GM08714 (cell line): ENCODE results near the gene SLCO1B1.
"Not testable (repeated sequence)": the region's sequence is repeated elsewhere in the genome, so short reads cannot be mapped to it uniquely, and the experiment has no call there.

Experiments used
- H3K4me3 ChIP-seq: fragments of 200-500 bp; sonication (Bioruptor generic); 2 replicates; pipeline ENCODE4 v1.5.1; 2014; ENCODE audit warnings: mild to moderate bottlenecking, low read length, inconsistent platforms
- ZNF274 ChIP-seq: IDR thresholded peaks from 2 replicates; pipeline ENCODE4 v1.6.1; 2012; ENCODE audit warnings: mild to moderate bottlenecking, low read depth, low read length

SLCO1B1 gene, protein sequence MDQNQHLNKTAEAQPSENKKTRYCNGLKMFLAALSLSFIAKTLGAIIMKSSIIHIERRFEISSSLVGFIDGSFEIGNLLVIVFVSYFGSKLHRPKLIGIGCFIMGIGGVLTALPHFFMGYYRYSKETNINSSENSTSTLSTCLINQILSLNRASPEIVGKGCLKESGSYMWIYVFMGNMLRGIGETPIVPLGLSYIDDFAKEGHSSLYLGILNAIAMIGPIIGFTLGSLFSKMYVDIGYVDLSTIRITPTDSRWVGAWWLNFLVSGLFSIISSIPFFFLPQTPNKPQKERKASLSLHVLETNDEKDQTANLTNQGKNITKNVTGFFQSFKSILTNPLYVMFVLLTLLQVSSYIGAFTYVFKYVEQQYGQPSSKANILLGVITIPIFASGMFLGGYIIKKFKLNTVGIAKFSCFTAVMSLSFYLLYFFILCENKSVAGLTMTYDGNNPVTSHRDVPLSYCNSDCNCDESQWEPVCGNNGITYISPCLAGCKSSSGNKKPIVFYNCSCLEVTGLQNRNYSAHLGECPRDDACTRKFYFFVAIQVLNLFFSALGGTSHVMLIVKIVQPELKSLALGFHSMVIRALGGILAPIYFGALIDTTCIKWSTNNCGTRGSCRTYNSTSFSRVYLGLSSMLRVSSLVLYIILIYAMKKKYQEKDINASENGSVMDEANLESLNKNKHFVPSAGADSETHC

DNA sequence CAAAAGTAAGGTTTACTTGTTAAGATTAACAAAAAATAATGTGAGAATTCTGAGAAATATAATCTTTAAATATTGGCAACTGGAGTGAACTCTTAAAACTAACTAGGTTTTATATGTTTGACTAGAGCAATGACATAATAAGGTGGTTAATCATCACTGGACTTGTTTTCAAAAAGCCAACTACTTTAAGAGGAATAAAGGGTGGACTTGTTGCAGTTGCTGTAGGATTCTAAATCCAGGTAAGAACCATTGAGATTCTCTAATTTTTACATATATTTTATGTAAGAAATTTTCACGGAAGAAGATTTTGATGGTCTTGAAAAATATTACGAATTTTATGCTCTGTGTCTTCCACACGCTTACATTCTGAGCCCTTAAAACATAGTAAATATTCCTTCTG lies at the start of gene SLCO1B1:
TSS of gene SLCO1B1 (plus strand) at position 197 of the 400 bp plus-strand sequence. CDS start 10,381 bp downstream, outside the sequence.
- H3K4me3 ChIP-seq: no peak within 1 kb of the TSS
- TF ChIP-seq ZNF274: no peak

DNA sequence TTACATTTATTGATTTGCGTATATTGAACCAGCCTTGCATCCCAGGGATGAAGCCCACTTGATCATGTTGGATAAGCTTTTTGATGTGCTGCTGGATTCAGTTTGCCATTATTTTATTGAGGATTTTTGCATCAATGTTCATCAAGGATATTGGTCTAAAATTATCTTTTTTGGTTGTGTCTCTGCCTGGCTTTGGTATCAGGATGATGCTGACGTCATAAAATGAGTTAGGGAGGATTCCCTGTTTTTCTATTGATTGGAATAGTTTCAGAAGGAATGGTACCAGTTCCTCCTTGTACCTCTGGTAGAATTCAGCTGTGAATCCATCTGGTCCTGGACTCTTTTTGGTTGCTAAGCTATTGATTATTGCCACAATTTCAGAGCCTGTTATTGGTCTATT lies 46.2 kb upstream of the SLCO1B1 start:
- H3K4me3 ChIP-seq: not testable (repeated sequence)

DNA sequence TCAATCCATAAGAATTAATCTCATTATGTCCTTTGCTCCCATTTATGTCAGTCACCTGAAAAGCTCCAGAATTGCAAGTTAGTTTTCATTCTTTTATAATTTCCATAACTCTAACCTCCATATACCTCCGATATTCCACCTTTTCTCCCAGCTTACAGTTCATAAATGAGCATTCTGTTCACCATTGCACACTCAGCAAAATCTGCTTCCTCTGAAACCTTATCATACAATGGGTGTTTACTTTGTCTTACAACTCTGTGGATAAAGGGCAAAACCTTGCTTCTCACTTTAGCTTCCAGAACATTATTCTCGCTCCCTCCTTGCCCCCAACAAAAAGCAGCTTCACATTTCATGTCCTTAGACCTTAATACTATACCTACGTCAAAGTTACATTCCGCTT lies 19.3 kb upstream of the SLCO1B1 start:
- H3K4me3 ChIP-seq: no peak overlapping the region
- TF ChIP-seq ZNF274: no peak

DNA sequence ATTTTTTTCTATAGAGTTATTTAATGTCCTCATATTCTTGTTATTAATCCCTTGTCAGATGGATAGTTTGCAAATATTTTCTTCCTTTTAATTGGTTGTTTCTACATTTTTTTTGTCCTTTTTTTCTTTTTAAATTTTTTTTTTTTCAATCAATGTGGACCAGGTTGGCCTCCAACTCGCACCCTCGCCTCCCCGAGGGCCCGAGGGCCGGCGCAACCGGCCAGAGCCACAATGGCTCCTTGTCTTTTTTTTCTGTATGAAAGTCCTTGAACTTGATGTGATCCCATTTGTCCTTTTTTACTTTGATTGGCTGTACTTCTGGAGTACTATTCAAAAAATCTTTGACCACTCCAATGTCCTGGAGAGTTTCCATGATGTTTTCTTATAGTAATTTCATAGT lies 17.7 kb upstream of the SLCO1B1 start:
- TF ChIP-seq ZNF274: no peak
- no peak overlapping the region for H3K4me3 ChIP-seq

DNA sequence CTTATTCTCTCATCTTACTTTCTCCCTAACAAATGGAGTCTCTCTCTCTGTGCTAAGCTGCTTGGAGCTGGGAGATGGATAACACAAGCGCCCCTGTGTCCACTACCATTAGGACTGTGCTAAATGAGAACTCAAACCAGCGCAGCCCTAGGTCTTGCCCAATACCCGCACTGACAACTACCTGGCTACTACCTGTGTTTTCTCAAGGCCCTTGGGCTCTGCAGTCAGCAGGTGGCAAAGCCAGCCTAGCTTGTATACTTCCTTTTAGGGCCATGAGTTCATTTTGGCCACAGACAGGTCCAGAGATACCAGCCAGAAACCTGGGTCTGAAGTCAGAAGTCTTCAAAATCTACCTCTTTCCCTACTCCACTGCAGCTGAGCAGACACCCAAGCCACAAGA lies 13.0 kb upstream of the SLCO1B1 start:
- no peak overlapping the region for H3K4me3 ChIP-seq
- no peak for TF ChIP-seq ZNF274

DNA sequence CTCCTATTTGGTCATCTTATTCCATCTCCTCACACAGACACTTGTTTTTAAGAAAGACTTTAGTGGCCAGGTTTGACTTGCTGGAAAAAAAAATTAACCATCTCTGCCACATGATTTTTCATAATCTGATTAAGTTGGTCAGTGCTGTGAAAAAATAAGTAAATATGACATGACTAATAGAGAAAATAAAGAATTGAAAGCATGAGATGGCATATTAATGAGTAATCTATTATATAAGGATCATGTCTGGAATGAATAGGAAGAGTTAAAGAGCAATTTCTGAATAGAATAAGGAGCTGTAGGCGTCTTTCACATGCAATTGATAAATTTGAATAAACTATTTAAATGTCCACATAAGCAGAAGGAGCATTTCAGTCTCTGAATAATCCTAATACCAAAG lies 12.2 kb upstream of the SLCO1B1 start:
- no peak overlapping the region for H3K4me3 ChIP-seq
- TF ChIP-seq ZNF274: no peak

DNA sequence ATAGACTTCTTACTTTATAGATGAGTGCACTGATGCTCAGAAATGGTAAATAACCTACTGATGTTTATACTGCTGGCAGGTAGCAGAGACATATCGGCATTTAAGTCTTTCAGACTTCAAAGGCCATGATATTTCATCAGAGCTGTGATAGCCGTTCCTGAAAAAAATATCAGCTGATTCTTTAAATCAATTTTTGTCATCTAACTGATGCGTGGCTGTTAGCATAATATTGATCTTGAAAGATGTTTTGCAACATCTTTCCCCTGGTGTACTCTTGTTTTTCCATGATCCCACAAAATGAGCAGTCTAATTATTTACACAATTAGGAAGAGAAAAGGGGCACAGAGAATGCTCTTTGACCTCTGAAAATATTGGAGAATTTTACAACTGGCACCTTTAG lies 1.6 kb upstream of the SLCO1B1 start:
- no peak overlapping the region for H3K4me3 ChIP-seq
- TF ChIP-seq ZNF274: no peak

DNA sequence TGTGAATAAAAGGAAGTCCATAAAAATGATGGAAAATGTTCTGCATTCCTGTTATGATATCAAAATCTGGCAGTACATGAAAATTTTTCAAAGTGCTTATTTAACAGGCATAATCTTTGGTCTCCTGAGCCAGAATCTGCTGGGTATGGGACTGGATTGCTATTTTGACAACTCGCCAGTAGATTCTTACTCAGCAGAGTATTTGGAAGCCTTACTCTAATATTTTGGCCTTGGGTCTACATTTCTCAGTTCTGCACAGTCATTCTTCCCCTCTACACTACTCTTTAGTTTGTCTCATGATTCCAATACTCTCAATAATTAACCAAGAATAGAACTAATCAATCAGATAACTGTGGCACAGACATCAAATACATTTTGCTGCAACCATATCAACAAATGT lies 1.1 kb upstream of the SLCO1B1 start:
- H3K4me3 ChIP-seq: no peak overlapping the region
- TF ChIP-seq ZNF274: no peak

DNA sequence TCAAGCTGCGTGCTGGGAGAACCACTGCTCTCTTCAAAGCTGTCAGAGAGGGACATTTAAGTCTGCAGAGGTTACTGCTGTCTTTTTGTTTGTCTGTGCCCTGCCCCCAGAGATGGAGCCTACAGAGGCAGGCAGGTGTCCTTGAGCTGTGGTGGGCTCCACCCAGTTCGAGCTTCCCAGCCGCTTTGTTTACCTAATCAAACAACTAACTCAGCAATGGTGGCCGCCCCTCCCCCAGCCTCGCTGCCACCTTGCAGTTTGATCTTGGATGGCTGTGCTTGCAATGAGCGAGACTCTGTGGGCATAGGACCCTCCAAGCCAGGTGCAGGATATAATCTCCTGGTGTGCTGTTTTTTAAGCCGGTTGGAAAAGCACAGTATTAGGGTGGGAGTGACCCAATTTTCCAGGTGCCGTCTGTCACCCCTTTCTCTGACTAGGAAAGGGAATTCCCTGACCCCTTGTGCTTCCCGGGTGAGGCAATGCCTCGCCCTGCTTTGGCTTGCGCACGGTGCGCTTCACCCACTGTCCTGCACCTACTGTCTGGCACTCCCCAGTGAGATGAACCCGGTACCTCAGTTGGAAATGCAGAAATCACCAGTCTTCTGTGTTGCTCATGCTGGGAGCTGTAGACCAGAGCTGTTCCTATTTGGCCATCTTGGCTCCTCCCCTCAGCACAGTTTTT lies 6.5 kb downstream of the SLCO1B1 start:
- not testable (repeated sequence) for H3K4me3 ChIP-seq

DNA sequence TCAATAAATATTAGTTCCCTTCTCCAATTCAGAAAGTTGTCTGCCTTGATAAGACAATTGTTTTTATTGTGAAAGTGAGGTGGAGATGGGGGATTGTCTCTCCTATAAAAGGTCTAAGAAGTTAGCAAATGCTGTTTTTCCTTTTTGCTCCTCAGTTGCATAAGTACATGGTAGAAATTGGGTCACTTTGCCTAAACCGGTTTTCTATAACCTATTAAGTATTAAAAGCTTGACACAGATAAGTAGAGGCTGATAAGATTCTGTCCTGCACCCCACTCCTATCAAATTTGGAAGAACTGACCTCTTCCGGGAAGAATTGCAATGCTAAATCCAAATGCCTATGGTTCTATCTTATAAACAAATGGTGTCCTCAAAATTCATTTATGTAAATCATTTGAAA lies 7.0 kb downstream of the SLCO1B1 start:
- no peak overlapping the region for H3K4me3 ChIP-seq
- TF ChIP-seq ZNF274: no peak

DNA sequence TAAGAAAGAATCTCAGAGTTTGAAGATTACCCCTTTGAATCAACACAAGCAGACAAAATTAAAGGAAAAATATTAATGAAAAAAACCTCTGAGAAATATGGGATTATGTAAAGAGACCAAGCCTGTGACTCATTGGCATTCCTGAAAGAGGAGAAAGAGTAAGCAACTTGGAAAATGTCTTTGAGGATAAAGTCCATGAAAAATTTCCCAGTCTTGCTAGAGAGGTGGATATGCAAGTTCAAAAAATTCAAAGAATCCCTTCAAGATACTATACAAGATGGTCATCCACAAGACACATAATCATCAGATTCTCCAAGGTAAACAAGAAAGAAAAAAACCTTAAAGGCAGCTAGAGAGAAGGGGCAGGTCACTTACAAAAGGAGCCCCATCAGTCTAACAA lies 13.3 kb downstream of the SLCO1B1 start:
- TF ChIP-seq ZNF274: no peak
- H3K4me3 ChIP-seq: no peak overlapping the region

DNA sequence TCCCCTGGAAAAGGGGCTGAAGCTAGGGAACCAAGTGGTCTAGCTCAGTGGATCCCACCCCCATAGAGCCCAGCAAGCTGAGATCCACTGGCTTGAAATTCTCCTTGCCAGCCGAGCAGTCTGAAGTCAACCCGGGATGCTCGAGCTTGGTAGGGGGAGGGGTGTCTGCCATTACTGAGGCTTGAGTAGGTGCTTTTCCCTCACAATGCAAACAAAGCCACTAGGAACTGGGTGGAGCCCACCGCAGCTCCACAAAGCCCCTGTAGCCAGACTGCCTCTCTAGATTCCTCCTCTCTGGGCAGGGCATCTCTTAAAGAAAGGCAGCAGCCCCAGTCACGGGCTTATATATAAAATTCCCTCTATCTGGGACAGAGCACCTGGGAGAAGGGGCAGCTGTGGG lies 18.9 kb downstream of the SLCO1B1 start:
- H3K4me3 ChIP-seq: not testable (repeated sequence)

DNA sequence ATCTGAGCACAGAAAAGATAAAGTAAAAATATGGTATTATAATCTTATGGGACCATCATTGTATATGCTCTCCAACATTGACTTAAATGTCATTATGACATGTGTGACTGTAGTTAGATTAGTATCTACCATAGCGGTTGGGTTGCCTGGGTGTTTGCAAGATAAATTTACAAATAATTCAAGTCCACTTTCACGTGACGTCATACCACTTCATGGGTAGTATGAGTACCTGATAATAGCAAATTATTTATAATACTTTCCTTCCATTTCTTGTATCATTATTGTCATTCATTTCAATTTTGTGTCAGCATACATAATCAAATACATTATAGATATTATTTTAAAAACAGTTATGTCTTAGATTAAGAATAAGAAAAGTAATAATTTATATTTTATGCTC lies 20.2 kb downstream of the SLCO1B1 start:
- no peak for TF ChIP-seq ZNF274
- H3K4me3 ChIP-seq: no peak overlapping the region

DNA sequence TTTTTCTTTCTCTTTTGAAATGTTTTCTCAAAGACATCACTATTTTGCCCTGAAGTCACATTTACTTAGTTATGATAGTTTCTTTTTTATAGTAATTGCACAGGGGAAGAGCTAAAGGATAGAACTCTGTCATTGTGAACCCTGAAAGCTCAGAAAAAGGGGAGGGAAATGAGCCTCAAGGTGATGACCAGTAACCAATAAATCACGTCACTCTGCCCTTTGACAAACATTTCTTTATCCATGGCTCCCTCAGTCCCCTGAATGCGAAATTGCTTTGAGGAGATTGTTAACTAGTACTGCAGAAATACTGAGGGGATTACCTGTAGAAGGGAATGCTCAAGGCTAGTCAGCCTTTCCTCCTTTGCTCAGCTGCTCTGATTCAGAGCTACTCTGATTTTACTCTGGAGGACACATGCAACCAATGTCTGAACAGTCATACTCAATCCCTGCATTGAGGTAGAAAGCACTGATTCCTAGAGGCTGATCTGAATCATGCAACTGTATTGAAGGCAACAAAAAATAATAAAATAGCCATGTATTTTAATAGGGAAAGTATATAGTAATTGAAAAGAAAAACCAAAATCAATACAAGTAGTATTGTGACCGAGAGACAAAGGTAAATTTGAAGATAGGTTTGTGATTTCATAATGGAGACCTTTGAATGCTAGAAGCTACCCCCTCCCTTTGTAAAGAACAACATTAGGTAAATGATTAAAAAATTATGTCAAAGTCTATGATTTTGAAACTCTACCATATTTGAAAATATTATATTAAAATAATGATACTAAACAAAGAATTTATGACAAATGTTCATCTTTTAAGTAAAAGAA lies 24.7 kb downstream of the SLCO1B1 start:
- no peak for TF ChIP-seq ZNF274
- no peak overlapping the region for H3K4me3 ChIP-seq
